NCI-H345 (cell line): ENCODE results near the gene TRABD2B.

Experiments
- DNase-seq: peaks from one replicate; lab custom pipeline; 2025; lab: John Stamatoyannopoulos, UW

Gene TRABD2B

GRCh38 chr1:47849591-47850261 lies 147.5 kb downstream of the TRABD2B start:
- DNase-seq = no peak

GRCh38 chr1:47849005-47849521 lies 148.1 kb downstream of the TRABD2B start:
- DNase-seq = no peak

GRCh38 chr1:47847763-47848162 lies 149.4 kb downstream of the TRABD2B start:
- DNase-seq = no peak

GRCh38 chr1:47844558-47844955 lies 152.6 kb downstream of the TRABD2B start:
- DNase-seq = no peak

GRCh38 chr1:47843781-47844557 lies 153.2 kb downstream of the TRABD2B start:
- no peak for DNase-seq

- no peak for DNase-seq
Observed at GRCh38 chr1:47843059-47843458, 154.1 kb downstream of the TRABD2B start.

DNA sequence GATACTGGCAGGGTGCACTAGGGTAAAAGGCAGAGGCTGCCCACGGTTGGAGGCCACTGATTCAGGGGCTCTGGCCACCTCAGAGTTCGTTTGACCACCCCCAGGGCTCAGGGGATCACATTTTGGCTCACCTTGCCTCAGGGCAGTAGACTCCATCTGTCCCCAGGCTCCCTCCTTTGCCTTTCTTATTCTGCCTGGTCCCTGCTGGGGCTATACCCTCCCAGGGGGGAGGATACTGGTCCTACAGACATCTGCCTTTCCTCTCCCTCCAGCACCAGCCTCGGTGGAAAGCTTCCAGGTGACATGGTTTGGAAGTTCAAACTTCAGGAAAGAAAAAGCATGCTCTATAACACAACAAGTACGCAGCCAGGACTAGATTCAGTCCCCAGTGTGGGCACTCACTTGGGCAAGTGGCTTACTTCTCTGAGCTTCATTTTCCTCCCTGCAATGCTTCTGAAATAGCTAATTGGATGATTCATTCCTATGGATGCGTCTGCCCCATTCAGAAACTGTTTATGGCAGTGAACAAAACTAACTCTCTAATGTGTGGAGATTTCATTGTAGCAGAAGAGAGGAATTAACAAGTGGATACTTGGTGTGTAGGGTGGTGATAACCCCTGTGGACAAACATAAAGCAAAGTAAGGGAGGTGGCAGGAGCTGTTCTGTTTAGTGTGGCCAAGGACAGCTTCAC lies 154.8 kb downstream of the TRABD2B start:
- DNase-seq = no peak

DNA sequence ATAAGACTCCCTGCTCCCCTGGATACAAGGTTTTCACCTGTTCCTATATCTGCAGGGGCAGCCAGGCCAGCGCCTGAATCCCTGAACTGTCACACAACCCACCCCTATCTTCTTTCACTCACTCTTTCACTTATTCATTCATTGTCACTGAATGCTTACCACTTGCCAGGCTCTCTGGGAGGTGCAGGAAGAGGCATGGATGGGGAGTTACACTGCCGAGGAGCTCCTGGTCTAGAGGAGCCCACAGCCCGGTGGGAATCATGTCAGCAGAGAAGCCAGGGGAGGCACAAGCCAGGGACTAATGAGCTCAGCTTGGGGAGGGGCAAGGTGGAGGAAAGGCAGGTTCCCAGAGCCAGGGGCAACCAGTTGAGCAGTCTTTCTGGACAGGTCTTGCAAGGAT lies 155.8 kb downstream of the TRABD2B start:
- no peak for DNase-seq

DNA sequence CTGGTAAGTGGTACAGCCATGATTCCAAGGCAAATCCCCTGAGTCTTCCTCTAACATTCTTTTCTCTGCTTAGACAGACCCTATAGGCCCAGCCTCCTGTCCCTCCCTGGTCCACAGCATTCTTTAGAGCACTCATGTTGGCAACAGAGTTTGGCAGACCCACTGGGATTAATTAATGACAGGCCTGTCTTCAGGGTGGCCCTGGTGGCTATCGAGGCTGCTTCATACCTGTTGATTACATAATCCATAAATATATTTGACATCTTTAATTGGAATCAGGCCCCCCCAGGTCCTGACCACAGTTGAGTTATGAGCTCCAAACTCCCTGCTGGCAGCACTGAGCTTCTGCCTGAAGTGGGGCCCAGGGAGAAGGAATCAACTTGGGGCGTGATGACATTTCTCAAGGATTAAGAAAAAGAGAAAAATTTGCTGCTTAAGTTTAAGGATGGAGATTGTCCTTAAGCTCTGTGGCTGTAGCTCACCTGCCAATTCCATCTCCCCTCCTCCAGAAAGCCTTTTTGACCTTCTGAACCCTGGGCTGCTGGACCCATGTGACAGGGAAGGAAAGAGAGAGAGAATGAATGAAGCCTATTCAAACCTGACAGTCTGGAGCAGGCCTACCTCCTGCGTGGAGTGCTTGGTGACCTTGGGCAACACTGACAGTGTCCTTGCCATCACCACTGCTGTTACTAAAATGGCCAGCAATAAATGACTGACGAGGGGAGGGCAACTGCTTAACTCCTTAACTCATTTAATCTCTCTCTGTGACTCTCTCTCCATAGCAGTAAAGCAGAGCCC lies 156.6 kb downstream of the TRABD2B start:
- no peak for DNase-seq

GRCh38 chr1:47839433-47839760 lies 157.8 kb downstream of the TRABD2B start:
- DNase-seq = no peak

DNA sequence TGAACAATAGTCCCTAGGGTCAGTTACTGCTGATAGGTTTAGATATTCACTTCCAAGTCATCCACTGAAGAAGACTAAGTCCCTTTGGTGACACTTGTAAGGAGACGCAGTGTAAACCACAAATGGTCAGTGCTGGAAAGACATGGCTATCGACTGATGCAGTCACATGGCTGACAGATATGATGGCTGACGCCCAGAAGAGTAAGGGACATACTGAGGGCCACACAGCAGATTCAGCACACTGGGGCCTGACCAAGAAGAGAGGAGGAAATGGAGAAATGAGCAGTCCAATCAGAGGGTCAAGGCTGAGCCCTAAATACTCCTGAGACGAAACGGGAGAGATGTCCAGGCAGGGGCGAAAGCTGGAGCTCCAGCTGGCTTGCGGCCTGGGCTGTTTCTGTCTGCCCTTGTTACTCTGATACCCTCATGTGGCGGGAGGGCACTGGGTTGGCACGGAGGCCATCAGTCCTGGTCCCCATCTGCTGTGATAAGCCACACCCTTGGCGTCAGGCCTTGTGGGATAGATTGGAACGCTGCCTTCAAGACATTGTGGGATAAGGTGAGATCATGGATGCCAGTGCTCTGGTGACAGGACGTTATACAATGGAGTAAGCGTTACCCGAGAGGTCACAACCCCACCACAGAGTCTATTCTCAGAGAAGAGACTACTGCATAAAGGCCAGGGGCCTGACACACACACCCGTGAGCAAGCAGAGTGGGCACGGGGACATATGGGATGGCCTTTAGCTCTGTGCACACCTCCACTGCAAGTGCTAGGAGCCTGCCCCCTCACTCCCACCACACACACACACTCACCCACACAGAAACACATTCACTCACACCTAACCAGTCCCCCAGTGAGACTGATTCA lies 158.4 kb downstream of the TRABD2B start:
- no peak for DNase-seq

- no peak for DNase-seq
Observed at GRCh38 chr1:47837866-47838561, 159.2 kb downstream of the TRABD2B start.

DNA sequence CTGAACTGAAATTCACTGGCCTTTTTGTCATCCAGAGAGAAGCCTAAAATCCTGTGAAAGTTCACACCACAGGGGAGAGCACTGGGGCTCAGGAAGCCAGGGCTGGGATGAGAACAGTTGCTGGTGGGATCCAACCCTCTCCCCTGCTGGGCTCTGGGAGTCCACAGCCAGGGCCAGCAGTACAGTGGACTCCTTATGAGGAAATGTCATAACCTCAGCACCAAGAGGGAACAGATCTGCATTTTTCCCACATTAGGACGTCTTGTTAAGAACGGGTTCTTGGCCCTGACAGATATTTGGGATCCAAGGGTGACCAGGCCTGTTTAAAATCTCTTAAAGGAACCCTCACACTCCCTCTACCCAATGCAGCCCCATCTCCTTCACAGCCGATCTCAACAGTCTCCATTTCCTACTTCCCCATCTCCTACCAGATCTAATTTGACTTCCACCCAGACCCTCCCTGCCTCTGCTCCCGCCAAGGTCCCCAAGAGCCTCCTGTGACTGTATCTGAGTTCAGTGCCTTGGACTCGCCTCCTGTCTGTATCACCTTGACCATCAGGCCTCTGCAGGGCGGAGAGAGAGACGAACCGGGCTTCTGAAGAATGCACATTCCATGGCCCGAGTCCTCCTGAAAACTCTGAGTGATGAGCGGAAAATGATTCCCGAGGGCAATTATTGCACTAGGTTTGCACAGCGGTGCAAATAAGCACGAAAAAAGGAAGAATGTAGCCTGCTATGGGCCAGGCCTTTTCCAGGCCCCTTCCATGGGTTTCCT lies 159.9 kb downstream of the TRABD2B start:
- no peak for DNase-seq

GRCh38 chr1:47835409-47835808 lies 161.8 kb downstream of the TRABD2B start:
- no peak for DNase-seq

GRCh38 chr1:47834326-47834725 lies 162.9 kb downstream of the TRABD2B start:
- DNase-seq = no peak

DNA sequence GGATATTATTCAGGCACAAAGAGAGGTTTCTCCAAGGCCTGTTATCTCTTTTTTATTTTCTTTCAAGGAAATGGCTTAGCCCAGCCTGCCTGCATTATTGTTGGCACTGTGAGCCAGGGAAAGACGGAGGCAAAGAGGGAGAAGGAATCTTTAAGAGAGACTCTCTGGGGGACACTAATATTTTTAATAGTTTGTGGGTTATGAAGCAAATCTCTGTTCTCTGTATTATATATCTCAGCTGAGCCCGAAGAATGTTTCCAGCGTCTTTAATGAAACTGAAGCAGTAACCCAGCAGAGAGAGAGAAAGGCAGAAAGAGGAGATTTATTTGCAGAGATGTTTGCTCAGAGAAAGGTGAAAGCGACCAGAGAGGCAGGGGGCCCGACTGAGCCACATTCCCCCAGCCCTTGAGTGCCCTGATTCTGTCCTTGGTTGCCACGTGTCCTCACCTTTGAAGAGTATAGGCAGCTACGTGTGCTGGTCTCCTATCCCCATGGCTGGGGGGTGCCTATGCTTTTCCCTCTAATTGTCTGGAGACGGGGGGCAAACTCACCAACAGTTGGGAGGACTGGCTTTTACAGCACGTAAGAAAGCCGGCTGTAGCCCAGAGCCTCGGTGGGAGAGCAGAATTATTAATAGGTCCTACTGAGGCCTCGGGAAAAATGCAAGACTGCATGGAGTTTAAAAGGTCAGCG lies 166.4 kb downstream of the TRABD2B start:
- no peak for DNase-seq

DNA sequence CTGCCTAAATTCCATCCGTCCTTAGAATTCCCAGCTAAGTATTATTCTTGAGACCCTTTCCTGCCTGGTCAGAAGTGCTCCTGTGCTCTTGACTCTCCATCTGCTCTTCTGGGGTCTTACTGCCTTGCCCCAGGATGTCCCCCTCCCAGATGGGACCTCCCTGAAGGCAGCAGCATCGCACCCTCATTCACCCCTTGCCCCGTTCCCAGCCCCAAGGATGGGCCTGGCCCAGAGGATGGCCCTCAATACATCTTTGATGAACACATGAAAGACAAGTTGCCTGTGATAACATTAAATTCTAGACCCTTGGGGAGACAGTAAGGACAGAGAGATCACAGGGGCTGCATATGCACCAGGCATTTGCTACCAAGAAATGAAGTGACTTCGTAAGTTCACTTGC lies 167.2 kb downstream of the TRABD2B start:
- no peak for DNase-seq

GRCh38 chr1:47828978-47829377 lies 168.2 kb downstream of the TRABD2B start:
- DNase-seq = no peak

GRCh38 chr1:47827109-47827508 lies 170.1 kb downstream of the TRABD2B start:
- DNase-seq = no peak
